ENCODE results near the gene B3GALT5.

DNA sequence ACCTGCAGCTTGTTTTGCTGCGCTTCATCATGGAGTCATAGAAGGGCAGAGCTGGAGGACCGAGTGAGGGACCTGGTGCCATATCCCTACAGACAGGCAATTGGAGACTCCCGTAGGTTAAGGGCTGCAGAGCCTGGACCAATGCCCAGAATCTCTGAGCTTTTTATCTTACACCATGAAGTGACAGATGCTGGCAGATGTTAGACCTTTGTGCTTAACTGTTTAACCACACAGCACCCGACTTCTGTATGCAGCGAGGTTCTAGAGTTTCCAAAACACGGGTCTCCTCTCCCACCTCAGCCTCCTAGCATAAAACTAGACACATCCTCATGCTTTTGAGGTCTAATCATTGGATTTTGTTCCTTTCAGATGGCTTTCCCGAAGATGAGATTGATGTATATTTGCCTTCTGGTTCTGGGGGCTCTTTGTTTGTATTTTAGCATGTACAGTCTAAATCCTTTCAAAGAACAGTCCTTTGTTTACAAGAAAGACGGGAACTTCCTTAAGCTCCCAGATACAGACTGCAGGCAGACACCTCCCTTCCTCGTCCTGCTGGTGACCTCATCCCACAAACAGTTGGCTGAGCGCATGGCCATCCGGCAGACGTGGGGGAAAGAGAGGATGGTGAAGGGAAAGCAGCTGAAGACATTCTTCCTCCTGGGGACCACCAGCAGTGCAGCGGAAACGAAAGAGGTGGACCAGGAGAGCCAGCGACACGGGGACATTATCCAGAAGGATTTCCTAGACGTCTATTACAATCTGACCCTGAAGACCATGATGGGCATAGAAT is 47.6 kb downstream of the B3GALT5 start:
- TF ChIP-seq EZH2 (IDR thresholded peaks at IDR 0.05; ENCODE audit: borderline replicate concordance, insufficient read depth, low read depth, low read length, poor library complexity, severe bottlenecking), result no peak
- TF ChIP-seq, protein P1, sequence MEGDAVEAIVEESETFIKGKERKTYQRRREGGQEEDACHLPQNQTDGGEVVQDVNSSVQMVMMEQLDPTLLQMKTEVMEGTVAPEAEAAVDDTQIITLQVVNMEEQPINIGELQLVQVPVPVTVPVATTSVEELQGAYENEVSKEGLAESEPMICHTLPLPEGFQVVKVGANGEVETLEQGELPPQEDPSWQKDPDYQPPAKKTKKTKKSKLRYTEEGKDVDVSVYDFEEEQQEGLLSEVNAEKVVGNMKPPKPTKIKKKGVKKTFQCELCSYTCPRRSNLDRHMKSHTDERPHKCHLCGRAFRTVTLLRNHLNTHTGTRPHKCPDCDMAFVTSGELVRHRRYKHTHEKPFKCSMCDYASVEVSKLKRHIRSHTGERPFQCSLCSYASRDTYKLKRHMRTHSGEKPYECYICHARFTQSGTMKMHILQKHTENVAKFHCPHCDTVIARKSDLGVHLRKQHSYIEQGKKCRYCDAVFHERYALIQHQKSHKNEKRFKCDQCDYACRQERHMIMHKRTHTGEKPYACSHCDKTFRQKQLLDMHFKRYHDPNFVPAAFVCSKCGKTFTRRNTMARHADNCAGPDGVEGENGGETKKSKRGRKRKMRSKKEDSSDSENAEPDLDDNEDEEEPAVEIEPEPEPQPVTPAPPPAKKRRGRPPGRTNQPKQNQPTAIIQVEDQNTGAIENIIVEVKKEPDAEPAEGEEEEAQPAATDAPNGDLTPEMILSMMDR (IDR thresholded peaks at IDR 0.05), result no peak

Measured in B cell (primary cell).